Measurements from ENCODE around the gene KIAA0513.
"Not testable (repeated sequence)": the region's sequence is repeated elsewhere in the genome, so short reads cannot be mapped to it uniquely, and the experiment has no call there.

The KIAA0513 gene

DNA sequence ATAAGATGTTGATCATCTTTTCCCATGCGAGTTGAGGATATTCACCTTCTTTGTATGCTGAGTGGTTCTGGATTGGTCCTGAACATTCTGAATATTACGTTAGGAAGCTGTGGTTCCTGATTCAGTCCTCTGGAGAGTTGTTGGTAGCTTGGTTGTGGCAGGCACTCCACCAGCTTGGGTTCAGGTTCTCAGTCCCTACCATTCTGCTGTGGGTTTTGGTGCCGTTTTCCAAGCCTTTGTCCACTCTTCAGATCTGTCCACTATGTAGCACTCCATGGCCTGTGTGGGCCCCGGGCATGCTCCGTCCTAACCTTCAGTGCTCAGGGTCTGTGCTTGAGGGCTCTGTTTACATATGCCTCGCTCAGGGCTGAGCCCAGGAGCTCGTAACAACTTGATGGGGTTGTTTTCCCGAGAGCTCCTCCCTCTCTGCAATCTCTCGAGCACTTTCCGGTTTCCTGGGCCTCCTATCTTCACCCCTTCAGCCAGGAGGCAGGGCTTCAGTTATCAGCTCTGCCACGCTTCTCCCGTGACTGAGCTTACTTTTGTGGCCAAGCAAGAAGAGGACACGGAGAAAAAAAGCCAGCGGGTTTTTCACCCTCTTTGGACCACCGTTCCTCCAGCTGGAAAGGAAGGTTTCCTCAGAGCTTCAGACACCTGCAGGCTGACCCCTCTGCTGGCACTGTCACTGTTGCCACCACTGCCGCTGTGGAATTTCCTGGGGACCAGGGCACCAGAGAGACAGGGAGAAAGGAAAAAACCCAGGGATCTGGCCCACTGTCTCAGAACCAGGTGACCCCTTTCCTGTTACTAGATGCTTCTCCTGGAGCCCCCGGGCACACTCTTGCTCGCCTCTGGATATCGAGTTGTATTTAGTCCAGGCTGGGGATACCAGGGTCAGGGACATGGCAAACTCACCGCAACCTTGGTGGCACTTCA is 19.6 kb downstream of the KIAA0513 start:
- Mint-ChIP-seq H3K36me3 (ENCODE audit: low read depth) (no peaks in the 10 kb centered on the region), H3K27me3 (no peaks in the 10 kb centered on the region), H3K4me1 (ENCODE audit: low read depth) (peaks cover 24% of the 10 kb centered on the region), H3K4me3 (peak overlapping the region; percentile 22), H3K9me3 (no peaks in the 10 kb centered on the region), H3K27ac (peak overlapping the region; percentile 38)

DNA sequence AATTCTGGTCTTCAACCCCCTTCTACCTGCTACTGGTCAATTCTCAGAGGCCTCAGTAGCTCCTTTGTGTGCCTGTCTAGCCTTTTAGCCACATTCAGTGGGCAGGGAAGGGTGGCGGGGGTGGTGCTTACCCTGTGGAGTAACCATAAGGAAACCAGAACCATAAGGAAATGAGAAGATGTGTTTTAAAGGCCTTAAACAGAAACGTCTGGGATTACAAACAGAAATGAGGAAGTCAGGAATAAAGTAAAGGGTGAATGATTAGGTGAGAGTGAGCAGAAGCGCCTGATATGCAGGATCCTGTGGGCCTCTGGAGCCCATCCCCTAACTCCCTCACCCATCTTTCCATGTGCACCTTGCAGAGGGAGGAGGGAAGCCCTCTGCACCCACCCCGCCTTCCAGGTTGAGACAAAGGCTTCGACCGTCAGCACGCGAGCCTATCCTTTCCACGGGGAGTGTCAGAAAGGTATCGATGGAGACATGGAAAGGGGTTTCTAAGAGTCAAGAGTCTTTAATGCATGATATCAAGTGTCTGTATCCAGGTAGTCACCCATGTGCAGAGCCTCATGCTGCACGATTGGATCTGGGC is 20.4 kb downstream of the KIAA0513 start:
- Mint-ChIP-seq H3K9me3 (no peaks in the 10 kb centered on the region), H3K4me1 (ENCODE audit: low read depth) (peaks cover 24% of the 10 kb centered on the region), H3K36me3 (ENCODE audit: low read depth) (no peaks in the 10 kb centered on the region), H3K27me3 (no peaks in the 10 kb centered on the region), H3K4me3 (no peak overlapping the region), H3K27ac (peak overlapping the region; percentile 18)

DNA sequence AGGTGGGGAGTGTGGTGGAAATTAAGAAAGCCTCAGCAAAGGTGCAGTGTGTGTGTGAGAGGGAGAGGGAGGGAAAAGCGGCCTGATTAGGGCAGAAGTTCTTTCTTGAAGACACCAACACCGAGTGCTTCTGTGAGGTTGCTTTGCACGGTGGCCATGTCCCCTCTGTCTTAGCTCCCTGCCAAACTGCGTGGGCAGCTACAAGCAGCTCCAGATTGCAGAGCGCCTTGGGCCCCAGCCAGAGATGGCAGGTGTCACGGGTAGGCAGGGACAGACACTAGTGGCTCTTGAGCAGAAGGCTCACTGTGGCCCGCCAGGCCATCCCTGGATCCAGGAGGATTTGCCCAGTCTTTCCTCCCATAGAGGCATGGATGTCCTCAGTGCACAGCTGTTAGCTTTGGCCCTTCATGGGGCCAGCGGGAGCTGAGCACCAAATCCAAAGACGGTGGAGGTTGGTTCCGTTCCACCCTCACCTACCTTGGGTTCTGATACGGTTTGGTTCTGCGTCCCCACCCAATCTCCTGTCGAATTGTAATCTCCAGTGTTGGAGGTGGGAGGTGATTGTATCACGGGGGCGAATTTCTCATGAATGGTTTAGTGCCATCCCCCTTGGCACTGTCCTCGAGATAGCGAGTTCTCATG is 21.4 kb downstream of the KIAA0513 start:
- H3K4me1 Mint-ChIP-seq (ENCODE audit: low read depth): peaks cover 24% of the 10 kb centered on the region
- no peaks in the 10 kb centered on the region for H3K27me3 Mint-ChIP-seq
- no peaks in the 10 kb centered on the region for H3K9me3 Mint-ChIP-seq

DNA sequence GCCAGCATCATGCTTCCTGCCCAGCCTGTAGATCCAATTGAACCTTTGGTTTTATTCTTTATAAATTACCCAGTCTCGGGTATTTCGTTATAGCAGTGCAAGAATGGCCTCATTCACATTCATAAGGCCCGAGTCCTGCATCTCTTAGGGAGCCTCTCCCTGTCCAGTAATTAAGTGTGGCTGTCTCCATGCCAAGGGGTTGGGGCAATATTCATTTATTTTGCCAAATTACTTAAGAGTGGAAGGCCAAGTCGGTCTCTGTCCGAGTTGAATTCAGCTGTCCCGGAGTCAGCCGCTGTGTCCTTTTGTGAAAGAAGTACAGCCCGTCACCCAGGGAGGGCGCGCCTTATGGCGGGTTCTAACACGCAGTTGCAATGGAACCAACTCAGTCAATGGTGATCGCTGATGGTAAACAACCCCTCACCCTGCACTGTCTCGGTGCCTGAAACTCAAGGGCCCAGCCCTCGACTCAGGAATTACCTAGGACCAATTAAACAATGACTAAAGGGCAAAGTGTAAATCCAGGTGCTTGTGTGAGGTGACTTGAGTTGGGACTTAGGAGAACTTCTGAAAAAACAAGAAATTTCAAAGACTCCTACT is 22.2 kb downstream of the KIAA0513 start:
- no peaks in the 10 kb centered on the region for H3K36me3 Mint-ChIP-seq (ENCODE audit: low read depth)

More for the DNA sequence above, 21.4 kb downstream of the KIAA0513 start:
- Mint-ChIP-seq H3K4me3 (no peak overlapping the region), H3K27ac (no peak overlapping the region), H3K36me3 (ENCODE audit: low read depth) (no peaks in the 10 kb centered on the region)

DNA sequence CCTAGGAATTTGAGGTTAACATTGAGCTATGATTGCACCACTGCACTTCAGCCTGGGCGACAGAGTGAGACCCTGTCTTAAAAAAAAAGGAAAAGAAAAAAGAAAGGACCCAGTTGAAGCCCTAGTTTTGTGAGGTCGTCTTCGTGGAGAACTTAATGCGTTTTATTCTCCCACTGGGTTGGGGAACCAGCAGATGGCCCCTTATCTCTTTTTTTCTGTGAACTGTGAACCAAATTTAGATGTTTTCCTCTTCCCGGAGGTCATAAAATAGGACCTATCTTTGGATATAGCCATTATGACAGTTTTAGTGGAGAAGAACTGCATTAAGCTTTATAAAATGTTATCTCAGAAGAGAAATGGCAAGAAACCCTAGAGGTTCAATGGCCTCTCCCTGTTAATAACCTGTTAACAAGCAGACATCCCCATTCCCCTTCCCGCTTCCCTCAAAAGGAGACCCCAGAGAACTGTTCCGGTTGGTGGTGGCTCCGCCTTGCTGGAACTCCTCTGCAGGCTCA is 23.5 kb downstream of the KIAA0513 start:
- Mint-ChIP-seq H3K27me3 (no peaks in the 10 kb centered on the region), H3K4me1 (ENCODE audit: low read depth) (peaks cover 44% of the 10 kb centered on the region), H3K4me3 (no peak overlapping the region), H3K36me3 (ENCODE audit: low read depth) (no peaks in the 10 kb centered on the region), H3K27ac (no peak overlapping the region), H3K9me3 (no peaks in the 10 kb centered on the region)

More for the DNA sequence above, 22.2 kb downstream of the KIAA0513 start:
- peaks cover 31% of the 10 kb centered on the region for H3K4me1 Mint-ChIP-seq (ENCODE audit: low read depth)
- H3K4me3 Mint-ChIP-seq: no peak overlapping the region
- H3K9me3 Mint-ChIP-seq: no peaks in the 10 kb centered on the region
- H3K27me3 Mint-ChIP-seq: no peaks in the 10 kb centered on the region
- no peak overlapping the region for H3K27ac Mint-ChIP-seq

DNA sequence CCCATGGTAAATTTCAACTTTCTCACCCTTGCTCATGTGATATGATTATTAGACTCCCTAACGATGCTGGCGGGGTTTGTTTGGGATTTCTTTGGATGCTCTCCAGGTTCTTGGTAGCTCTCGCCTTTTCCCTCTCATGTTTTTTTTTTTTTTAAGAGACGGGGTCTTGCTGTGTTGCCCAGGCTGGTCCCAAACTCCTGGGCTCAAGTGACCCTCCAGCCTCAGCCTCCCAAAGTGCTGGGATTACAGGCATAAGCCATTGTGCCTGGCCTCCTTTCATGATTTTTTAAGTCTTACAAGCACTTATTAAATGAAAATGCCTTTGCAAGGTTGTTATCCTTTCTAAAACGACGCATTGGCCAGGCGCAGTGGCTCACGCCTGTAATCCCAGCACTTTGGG is 24.1 kb downstream of the KIAA0513 start:
- Mint-ChIP-seq H3K4me3 (no peak overlapping the region), H3K27me3 (no peaks in the 10 kb centered on the region)

DNA sequence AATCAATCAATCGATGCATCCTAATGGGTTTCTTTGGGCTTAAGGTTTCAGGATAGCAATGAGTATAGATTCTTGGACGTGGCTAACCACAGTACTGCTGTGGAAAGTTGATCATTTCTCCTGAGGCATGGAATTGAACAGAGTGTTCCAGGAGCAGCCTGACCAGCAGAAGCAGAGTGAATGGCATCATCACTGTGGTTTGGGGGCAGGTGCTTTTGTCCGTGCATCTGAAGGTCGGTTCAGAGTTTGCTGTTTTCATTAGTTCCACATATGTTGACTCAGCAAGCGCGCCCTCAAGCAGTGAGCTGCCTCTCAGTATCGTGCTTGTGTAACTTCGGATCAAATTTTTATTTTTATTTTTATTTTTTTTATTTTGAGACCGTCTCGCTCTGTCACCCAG is 24.9 kb downstream of the KIAA0513 start:
- peaks cover 49% of the 10 kb centered on the region for H3K4me1 Mint-ChIP-seq (ENCODE audit: low read depth)
- no peaks in the 10 kb centered on the region for H3K36me3 Mint-ChIP-seq (ENCODE audit: low read depth)
- no peaks in the 10 kb centered on the region for H3K27me3 Mint-ChIP-seq
- H3K4me3 Mint-ChIP-seq: no peak overlapping the region
- no peaks in the 10 kb centered on the region for H3K9me3 Mint-ChIP-seq
- H3K27ac Mint-ChIP-seq: no peak overlapping the region

More for the DNA sequence above, 24.1 kb downstream of the KIAA0513 start:
- no peak overlapping the region for H3K27ac Mint-ChIP-seq
- H3K9me3 Mint-ChIP-seq: no peaks in the 10 kb centered on the region
- no peaks in the 10 kb centered on the region for H3K36me3 Mint-ChIP-seq (ENCODE audit: low read depth)
- H3K4me1 Mint-ChIP-seq (ENCODE audit: low read depth): peaks cover 48% of the 10 kb centered on the region

DNA sequence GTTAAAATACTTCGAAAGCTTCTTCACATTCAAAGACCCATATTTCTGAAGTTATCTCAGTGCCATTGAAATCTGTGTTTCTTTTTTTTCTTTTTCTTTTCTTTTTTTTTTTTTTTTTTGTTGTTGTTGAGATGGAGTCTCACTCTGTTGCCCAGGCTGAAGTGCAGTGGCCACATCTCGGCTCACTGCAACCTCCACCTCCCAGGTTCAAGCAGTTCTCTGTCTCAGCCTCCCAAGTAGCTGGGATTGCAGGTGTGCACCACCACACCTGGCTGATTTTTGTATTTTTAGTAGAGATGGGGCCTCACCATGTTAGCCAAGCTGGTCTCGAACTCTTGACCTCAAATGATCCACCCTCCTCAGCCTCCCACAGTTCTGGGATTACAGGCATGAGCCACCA is 26.7 kb downstream of the KIAA0513 start:
- H3K36me3 Mint-ChIP-seq (ENCODE audit: low read depth); H3K27ac Mint-ChIP-seq: not testable (repeated sequence)

DNA sequence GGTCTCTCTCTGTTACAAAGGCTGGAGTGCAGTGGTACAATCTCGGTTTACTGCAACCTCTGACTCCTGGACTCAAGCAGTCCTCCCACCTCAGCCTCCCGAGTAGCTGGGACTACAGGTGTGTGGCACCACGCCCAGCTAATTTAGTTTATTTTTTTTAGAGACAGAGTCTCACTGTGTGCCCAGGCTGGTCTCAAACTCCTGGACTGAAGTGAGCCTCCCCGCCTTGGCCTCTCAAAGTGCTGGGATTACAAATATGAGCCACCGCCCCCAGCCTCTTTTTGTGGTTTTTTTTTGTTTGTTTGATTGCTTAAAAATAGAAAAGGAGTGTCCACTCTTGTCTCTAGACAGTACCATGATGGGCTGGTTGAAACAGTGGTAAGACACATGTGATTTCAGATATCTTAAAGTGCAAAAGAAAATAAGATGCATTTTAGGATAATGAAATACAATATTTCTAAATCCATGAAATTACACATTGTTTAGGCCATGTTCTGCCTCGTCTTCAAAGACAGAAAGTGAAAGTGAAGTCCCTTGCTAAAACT is 27.4 kb downstream of the KIAA0513 start:
- no peaks in the 10 kb centered on the region for H3K27me3 Mint-ChIP-seq
- H3K27ac Mint-ChIP-seq: peak overlapping the region; percentile 96
- peak overlapping the region; percentile 74 for H3K4me3 Mint-ChIP-seq

More for the DNA sequence above, 26.7 kb downstream of the KIAA0513 start:
- peaks cover 49% of the 10 kb centered on the region for H3K4me1 Mint-ChIP-seq (ENCODE audit: low read depth)
- not testable (repeated sequence) for H3K27me3 Mint-ChIP-seq, H3K4me3 Mint-ChIP-seq, H3K9me3 Mint-ChIP-seq

DNA sequence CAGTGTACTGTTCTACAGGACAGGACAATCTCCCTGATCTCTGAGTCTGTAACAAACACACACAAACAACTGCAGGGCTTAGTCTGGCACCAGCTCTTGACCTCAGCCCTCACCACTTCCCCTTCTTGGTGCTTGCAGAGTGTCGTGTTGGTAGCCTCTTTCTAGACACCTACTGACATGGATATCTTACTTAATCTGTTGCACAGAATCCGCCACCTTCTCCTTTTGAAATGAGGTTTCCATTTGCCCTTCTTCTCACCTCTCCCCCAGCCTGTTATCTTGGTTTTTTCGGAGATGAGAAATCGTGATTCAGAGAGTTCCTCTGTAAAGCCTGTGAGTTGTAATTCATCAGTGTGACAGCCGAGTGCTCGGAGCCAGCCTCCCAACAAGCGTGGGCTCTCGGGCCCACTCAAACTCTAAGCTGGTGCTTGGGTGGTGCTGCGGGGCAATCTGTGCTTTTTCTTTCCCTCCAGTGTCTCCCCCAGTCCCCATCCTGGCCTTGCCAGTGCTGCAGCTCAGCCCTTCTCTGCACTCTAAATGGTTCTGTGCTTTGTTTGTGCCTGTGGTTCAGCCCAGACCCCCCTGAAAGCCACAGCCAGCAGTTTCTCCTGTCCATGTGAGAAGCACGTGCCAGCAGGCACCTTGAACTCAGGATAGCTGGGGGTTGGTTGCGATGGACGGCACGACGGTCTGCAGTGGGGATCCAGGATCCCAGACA is 28.1 kb downstream of the KIAA0513 start:
- peak overlapping the region; percentile 96 for H3K27ac Mint-ChIP-seq

More for the DNA sequence above, 27.4 kb downstream of the KIAA0513 start:
- Mint-ChIP-seq H3K36me3 (ENCODE audit: low read depth) (no peaks in the 10 kb centered on the region), H3K4me1 (ENCODE audit: low read depth) (peaks cover 49% of the 10 kb centered on the region), H3K9me3 (no peaks in the 10 kb centered on the region)

DNA sequence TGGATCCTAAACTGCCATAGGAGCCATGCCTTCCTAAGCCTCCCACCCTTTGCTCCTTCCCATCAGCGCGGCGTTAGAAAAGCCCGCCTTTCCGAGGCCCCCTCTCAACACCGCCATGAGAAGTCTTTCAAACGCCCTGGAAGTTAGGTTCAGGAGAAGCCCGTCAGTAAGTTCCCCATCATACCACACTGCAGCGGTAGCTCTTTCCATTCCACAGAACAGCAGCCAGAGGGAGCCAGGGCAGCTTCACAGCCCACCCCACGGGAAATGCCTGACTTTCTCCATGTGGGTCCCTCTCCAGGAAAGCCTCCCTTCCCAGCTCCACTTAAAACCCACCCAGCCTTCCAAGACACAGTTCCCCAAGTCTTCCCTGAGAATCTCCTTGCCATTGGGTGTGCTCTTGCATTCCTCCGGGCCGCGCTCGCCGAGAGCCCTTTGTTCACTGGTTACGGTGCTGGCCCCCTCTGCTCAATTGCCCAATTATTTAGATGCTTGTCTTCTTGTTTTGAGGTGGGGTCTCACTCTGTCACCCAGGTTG is 28.7 kb downstream of the KIAA0513 start:
- Mint-ChIP-seq H3K27me3 (no peaks in the 10 kb centered on the region), H3K36me3 (ENCODE audit: low read depth) (no peaks in the 10 kb centered on the region), H3K27ac (peak overlapping the region; percentile 96), H3K4me3 (peak overlapping the region; percentile 74), H3K4me1 (ENCODE audit: low read depth) (peaks cover 45% of the 10 kb centered on the region), H3K9me3 (no peaks in the 10 kb centered on the region)

More for the DNA sequence above, 28.1 kb downstream of the KIAA0513 start:
- Mint-ChIP-seq H3K9me3 (no peaks in the 10 kb centered on the region), H3K27me3 (no peaks in the 10 kb centered on the region), H3K36me3 (ENCODE audit: low read depth) (no peaks in the 10 kb centered on the region), H3K4me1 (ENCODE audit: low read depth) (peaks cover 46% of the 10 kb centered on the region), H3K4me3 (peak overlapping the region; percentile 74)

DNA sequence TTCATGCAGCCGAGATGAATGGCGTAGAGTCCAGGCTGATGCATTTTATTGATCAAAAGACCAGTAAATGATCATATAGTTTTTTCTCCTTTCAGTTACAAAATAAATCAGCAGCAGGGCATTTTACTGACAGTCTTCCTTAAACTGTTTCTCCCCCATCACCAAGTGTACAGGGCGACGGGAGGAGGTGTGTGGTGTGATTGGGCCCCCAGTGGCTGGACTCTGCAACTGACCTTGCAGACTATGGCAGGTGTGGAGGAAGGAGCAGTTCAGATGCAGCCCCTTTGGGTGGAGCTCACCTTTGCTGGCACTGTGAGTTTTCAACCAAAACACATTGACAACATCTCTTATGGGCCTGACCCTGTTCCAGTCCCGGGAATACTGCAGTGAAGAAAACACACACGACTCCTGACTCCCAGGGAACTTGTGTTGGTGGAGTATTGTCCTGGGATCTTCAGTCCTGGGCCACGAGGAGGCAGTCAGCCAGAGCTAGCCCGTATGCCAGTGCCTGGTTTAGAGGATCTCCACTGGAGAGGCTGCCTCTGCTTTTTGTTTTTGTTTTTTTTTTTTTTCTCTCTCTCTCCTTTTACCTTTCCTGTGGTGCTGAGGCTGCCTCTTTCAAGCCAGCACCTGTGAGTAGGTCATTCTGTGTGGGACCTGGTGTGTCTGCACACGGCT is 29.8 kb downstream of the KIAA0513 start:
- no peak overlapping the region for H3K27ac Mint-ChIP-seq
- no peak overlapping the region for H3K4me3 Mint-ChIP-seq
- H3K27me3 Mint-ChIP-seq: no peaks in the 10 kb centered on the region
- peaks cover 51% of the 10 kb centered on the region for H3K4me1 Mint-ChIP-seq (ENCODE audit: low read depth)
- no peaks in the 10 kb centered on the region for H3K9me3 Mint-ChIP-seq
- H3K36me3 Mint-ChIP-seq (ENCODE audit: low read depth): no peaks in the 10 kb centered on the region

DNA sequence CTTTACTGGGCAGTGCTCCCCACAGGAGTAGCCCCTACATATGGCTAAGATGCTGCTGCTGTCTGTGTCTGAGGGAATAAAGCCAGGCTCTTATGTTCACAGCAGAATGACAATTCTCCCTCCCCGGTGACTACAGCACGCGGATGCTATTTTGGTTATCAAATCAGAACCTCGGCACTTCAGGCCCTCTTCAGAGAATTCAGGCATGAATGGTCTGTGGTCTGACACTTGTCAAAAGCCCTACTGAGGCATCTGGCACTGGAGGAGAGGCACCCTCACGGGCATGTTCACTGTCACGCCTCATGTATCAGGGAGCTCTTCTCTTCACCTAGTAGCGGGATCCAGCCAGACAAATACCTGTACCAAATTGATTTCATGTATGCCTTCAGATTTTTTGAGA is 30.4 kb downstream of the KIAA0513 start:
- H3K36me3 Mint-ChIP-seq (ENCODE audit: low read depth): no peaks in the 10 kb centered on the region
- no peak overlapping the region for H3K4me3 Mint-ChIP-seq
- no peaks in the 10 kb centered on the region for H3K9me3 Mint-ChIP-seq
- H3K27me3 Mint-ChIP-seq: no peaks in the 10 kb centered on the region
- H3K4me1 Mint-ChIP-seq (ENCODE audit: low read depth): peaks cover 51% of the 10 kb centered on the region
- no peak overlapping the region for H3K27ac Mint-ChIP-seq

All from stimulated activated naive CD8-positive, alpha-beta T cell treated with anti-CD3 and anti-CD28 coated beads, Interleukin-15, Interleukin-2, amounts not matched to agents 100 ng/mL and 50 ng/mL, for 24 hours (primary cell).